Heart left ventricle (tissue), 13 donors: Measurements from ENCODE around the gene TOLLIP.

Source experiments
- CTCF ChIP-seq, 12 donors: fragments of 200-600 bp; sonication (generic) in 4 of 12; IDR thresholded peaks; one replicate each; pipeline versions ENCODE4 v1.5.0 to v1.8.0; 2018 to 2022; ENCODE audit warnings: antibody characterized with exemption in 12 of 12, mild to moderate bottlenecking in 5 of 12
- POLR2A ChIP-seq, 2 donors: fragments of 450-650 bp; IDR thresholded peaks; one replicate each; pipeline ENCODE4 v1.6.1; 2017; ENCODE audit warnings: antibody characterized with exemption in 2 of 2, mild to moderate bottlenecking in 2 of 2, moderate library complexity in 2 of 2
- donor health status: ischemic (EF 13 %, LVEDD 7.1; RV severe dilation, severe dysfunction).
- donor health status: DM: no; HTN: yes; CAD: no.
- donor health status: DM: no; HTN: no; CAD: no.
- donor health status: ischemic (EF 25% LVEDD 6.9; RV normal size, moderate dysfunction).
- donor health status: ischemic (EF 25% LVEDD 5.7; RV mildly dilated, moderate dysfunction).
- donor health status: ischemic (EF 35%, LVEDD 5.7; RV mildly dilated, moderate dysfunction).
- donor health status: nonischemic (EF 11% LVEDD 7.7; RV severe dilation, severe dysfunction).
- donor health status: DM: yes; HTN: yes; CAD: no.
- donor health status: PGD.
- donor health status: ischemic (EF 29% LVEDD 5.4; RV normal size, mild dysfunction).
- donor health status: nonischemic (EF 23%, LVEDD 6.1; RV moderate dilation, normal function).

DNA sequence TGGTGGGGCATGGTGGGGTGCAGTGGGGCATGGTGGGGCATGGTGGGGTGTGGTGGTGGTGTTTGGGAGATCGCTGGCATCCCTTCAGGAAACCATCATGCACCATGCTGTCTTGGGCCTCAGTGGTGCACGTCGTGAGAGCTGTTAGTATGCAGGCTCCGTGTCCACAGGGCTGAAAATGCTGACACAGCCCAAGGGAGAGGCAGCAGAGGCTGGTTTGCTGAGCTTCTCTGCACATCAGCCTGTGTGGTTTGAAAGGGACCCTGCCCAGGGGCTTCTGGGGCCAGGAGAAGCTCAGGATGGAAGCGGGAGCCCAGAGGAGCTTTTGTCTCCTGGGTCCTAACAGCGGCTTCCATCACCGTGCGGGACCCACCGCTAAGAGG is 56.3 kb downstream of the TOLLIP start:
- TF ChIP-seq CTCF (IDR thresholded peaks at IDR 0.05), result no peak
- TF ChIP-seq POLR2A (IDR thresholded peaks at IDR 0.05), result no peak
